HG02571 (cell line): ENCODE results near the gene UMODL1.

Source experiments
- ATAC-seq: cut with Tn5 transposase; IDR thresholded peaks from one replicate; pipeline ENCODE4 v1.9.1; 2021; ENCODE audit warnings: mild to moderate bottlenecking, moderate library complexity; ENCODE audit not compliant: unreplicated experiment

The UMODL1 gene

GRCh38 chr21:42079008-42079938 is 8.2 kb downstream of the UMODL1 start:
- ATAC-seq: no peak

DNA sequence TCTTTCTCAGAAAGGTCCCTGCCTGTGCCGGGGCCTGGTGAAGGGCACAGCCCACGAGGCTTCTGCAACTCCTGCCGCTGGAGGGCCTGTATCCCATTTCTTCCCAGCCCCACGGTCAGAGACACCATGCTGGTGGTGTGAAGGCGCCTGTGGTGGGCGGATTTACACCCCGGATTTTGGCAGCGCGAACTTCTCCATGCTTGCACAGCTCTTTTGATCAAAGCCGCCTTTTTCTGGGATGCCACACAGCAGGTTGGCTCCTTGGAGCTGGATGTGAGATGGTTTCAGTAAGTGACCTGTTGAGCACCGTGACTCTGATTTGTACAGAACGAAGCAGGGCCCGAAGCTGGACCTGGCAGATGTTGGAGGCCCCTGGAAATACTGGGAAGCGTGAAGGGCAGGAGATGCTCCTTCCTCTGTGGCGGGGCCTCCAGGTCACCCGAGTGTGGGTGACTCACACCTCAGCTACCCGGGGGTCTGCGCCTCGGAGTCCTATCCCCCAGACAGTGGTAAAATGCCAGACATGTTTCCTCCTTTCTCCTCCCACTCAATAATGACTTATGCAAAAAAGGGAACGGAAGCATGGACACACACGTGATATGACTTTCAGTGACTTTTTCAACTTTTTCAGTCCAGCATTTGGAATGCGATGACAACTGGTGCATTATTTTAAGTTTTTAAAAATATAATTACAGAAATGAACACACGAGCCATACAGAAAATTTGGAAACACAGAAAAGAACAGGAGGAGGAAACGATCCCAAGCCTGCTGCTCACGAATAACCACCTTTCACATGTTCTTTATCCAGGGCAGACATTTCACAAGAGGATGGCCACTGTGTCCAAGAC is 9.0 kb downstream of the UMODL1 start:
- ATAC-seq: no peak

GRCh38 chr21:42080788-42081083 is 9.6 kb downstream of the UMODL1 start:
- no peak for ATAC-seq

DNA sequence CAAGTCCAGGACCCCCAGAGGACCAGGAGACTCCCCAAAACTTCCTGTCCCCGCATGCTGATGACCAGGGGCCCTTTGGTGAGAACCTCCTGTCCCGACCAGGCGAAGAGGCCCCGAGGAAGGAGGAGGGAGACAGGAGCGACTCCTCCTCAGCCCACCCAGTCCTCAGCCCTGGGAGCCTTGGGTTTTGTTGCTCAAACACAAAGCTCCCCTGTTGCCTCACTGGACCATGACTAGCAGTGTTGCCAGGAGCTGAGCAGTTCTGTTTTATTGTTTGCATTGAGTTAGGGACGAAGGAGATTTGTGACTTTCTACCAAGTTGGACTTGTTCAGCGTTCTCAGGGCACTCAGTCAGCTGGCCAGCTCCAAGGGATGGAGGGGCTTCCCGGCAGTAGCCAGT is 10.0 kb downstream of the UMODL1 start:
- ATAC-seq: no peak

DNA sequence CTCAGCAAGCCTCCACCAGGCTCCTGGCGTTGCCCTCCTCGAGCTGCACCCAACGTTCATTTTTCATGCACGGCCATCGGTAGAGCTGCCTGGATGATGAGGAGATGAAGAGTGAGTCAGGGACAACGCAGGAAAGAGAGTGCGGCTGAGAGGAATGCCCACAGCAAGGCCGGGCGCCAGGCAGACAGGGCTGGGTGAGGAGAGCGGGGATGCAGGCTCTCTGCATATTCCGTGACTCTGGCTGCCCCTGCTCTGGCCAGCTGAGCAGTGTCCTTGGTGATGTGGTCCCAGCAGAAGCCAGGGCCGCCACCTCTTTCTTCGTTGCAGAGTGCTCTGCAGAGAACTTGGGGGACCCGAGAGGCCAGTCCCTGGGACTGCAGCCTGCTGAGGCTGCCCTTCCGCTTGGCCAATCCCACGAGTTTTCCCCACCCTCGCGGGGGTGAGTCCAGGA is 10.8 kb downstream of the UMODL1 start:
- no peak for ATAC-seq

DNA sequence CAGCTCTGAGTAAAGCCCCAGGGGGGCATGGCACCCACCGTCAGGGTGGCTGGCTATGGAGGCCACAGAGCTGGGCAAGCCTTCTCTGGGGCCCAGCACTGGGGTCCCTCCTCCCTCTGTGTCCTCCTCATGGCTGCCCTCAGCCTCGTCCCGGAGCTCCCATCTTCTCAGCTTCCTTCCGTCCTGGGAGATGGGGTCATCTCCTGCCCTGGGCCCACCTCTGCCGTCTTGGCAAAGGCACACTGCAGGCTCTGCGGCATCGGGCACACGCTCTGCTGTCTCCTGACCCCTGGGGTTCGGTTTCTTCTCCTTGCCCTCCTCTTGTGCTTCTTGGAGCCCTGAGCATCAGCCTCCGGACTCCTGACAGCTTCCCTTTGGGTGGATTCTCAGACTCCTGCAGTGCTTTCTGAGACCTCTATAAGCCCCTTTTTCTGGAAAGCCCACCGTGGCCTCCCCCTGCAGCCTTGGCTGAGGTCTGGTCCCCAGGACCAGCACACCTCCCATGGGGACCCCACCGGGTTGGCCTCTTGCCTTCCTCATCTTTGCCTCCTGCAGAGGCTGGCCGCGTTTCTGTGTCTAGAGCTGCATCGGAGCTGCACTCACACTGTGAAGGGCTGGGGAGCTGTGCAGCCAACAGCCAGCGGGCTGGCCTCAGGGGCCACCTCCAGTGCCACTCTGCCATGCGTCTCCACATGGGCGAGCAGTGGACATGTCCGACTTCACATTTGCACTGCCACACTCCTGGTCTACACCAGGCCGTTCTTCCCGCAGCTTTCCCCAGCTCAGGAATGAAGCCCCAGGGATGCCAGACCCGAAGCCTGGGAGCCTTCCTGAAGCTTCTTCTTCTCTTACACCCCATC is 11.6 kb downstream of the UMODL1 start:
- no peak for ATAC-seq

DNA sequence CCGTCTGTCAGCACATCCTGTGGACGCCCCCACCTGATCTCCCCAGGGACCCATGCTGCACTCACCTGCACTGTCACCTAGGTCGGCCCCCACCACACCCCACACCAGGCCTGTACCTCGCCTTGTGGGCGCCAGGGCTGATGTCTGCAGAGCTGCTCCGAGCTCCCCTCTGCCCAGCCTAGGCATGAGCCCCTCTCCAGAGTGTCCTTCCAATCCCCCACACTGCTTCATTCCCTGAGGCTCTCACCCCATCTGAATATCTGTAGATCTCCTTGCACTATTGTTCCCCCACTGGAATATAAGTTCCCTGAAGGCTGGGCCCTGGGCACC is 12.2 kb downstream of the UMODL1 start:
- no peak for ATAC-seq

DNA sequence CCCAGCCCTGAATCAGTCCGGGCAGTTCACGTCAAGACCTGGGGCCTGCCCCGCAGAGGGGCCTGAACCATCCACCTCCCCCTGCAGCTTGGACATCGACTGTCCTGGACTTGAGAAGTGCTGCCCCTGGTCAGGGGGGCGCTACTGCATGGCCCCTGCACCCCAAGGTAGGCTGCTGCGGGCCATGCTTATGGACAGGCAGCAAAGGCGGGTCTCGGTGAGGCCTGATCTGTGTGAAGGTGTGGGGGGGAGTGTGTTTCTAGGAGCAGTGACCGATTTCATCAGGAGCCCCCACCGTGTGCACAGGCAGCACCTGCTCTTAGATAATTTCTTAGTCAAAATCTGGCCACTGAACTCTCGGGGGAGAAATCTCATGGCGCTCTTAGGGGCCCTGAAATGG is 13.0 kb downstream of the UMODL1 start:
- ATAC-seq: no peak

- no peak for ATAC-seq
Observed at GRCh38 chr21:42085246-42086077, 14.3 kb downstream of the UMODL1 start.

GRCh38 chr21:42086969-42087368 is 15.9 kb downstream of the UMODL1 start:
- ATAC-seq: no peak

- no peak for ATAC-seq
Observed at GRCh38 chr21:42088148-42088547, 17.0 kb downstream of the UMODL1 start.

DNA sequence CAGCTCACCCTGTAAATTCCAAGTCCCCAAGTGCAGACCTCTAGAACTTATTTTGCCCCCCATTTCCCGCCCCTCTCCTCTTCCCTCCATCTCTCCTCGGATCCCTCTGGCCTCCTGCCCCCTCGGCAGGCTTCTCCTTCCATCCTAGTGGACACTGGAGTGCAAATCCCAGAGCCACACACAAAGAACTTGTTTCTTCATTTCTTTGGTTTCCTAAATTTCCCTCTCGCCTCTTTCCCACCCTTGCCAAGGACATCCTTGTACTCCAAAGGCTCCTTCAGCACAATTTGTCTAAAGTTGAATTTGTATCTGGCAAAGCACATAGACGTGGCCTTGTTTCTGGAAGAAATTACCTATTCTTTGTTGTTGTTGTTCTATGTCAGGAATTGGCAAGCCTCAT is 17.5 kb downstream of the UMODL1 start:
- no peak for ATAC-seq

DNA sequence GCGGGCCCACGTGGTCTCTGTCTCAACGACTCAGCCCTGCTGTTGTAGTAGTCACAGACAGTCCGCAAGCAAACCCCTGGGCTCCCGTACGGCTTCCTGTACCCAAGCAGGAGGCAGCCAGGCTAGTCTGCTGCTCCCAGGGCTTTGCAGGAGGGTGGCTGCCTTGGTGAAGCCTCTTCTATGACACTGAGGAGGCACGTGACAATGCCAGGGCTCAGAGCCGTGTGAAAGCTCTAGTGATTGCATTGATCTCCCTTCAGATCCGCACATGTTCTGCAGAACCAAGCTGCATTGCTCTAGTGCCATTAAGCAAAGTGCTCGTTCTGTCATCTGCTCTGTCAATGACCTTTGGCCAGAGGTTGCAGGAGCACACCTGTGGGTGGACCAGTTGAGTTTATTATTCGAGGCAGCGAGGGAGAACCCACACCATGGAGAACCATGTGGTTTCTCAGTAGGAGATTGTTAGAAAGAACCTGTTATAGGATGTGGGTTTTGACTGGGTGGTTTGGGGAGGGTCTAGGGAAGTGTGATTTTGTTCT is 18.0 kb downstream of the UMODL1 start:
- ATAC-seq: no peak

DNA sequence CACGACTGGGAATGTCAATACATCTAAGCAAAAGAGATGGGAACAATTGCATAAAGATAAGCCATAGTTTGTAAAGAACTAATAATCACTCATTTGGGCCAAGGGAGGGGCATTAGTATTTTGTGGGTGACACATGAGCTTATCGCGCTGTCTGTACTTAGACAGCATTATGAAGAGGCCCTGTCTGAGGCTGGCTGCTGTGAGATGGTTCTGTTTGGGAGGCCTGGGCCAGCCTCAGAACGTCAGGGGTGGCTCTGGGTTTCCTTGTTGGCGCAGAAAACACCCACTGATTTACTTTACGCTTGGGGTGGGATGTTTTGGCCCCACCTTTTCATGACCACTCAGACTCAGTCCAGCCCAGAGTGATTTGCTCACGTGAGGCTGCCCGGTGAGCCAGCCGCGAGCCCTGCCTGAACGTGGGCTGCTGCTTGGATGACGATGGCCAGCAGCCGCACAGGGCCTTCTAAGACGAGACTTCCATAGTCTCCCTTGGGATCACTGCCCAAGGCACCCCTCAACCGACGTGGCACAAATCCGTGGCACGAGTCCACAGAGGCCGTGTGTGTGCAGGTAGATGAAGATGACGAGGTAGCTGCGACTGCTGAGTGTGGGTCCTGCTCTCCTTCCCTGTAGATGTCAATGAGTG is 18.7 kb downstream of the UMODL1 start:
- no peak for ATAC-seq

DNA sequence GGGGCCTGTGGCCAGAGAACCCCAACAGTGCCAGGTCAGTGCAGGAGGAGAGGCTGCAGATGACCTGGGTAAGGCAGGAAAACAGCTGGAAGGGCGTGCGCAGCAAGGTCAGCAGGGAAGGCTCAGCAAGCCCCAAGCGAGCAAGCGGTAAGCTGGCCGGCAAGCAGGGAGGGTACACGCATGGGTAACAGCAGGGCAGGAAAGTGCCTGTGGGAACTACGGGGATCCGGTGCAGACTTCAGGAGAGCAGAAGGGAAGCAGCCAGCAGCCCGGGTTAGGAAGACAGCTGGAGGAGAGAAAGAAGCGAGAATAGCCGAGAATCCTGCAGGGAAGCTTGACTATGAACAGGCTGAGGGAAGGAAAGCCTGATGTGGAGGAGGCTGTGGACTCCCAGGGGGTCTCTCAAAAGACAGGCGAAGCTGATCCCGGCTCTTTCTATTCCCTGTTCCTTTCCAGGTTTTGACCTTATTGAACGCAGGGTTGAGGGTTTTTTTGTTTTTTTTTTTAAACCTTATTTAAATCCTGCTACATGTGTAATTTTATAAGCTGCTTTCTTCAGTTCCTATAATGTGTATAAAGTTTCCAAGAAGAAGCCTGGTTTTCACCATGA is 20.9 kb downstream of the UMODL1 start:
- no peak for ATAC-seq

DNA sequence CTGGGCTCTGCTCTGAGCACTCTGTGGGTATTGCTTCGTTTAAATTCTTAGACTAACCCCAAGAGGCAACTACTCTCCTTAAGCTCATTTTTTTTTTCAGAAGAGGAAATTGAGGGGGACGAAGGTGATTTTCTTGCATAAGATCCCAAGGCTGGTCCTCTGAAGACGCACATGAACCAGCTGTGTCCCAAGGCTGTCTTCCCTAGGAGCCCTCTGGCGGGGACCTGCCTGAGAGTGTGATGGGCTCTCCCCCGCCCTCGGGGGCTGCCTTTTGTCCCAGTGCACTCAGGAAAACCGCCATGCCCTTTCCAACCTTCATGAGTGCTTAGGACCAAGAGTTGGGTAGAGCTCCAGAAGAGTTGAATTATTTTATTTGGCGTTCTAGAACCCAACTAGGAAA is 21.7 kb downstream of the UMODL1 start:
- ATAC-seq: no peak

- ATAC-seq: no peak
Observed at GRCh38 chr21:42093186-42093585, 22.1 kb downstream of the UMODL1 start.

GRCh38 chr21:42093991-42094421 is 22.9 kb downstream of the UMODL1 start:
- no peak for ATAC-seq

GRCh38 chr21:42094811-42095210 is 23.7 kb downstream of the UMODL1 start:
- ATAC-seq: no peak
